GM12878 (cell line): ENCODE measurements around the gene UBAC2. TPM values are rescaled to one million over a fixed set of nuclear protein-coding genes. Genes with fewer than 3 reads are reported as not detected.

ENCODE experiments used
- ATAC-seq: fragments of 200-7000 bp; cut with Tn5 transposase; 3 replicates; pipeline ENCODE4 v1.9.1; 2020; ENCODE audit warnings: mild to moderate bottlenecking, moderate library complexity
- BruUV-seq: library from RNA; stranded (reverse); fragments of 400-500 nt; replicated peaks from 2 replicates; lab custom pipeline; 2021; lab: Mats Ljungman, UMichigan
- CTCF ChIA-PET: fragments of 300-600 bp; sonication (Branson Sonifier 250); formaldehyde crosslinking; extraction: SDS; loops from one replicate; lab custom pipeline; 2021; ENCODE audit warnings: inconsistent platforms; lab: Yijun Ruan, JAX
- POLR2A ChIA-PET: fragments of 350-600 bp; formaldehyde crosslinking; extraction: SDS; loops from one replicate; lab custom pipeline; 2021; ENCODE audit warnings: inconsistent platforms; lab: Charles Lee
- RAD21 ChIA-PET: fragments of 300-600 bp; sonication (Branson Sonifier 250); formaldehyde crosslinking; loops from one replicate; lab custom pipeline; 2023; ENCODE audit warnings: antibody characterized with exemption; ENCODE audit not compliant: unreplicated experiment; lab: Charles Lee
- SMC1A ChIA-PET: fragments of 300-600 bp; sonication (Branson Sonifier 250); formaldehyde crosslinking; loops from one replicate; lab custom pipeline; 2023; ENCODE audit not compliant: unreplicated experiment, uncharacterized antibody; lab: Charles Lee
- DNase-seq: peaks from one replicate; pipeline ENCODE4 v3.0.0-alpha.2; 2011; ENCODE audit warnings: low read depth, low spot score
- FAIRE-seq: peaks from 3 replicates; lab custom pipeline; 2011; peaks lifted over from hg19 to GRCh38; lab: Jason Lieb, UNC
- H2AFZ ChIP-seq: 2 replicates; pipeline ENCODE4 v1.6.0; 2011; ENCODE audit warnings: low read depth, low read length, control low read depth; ENCODE audit not compliant: control insufficient read depth
- H3K27ac ChIP-seq: 2 replicates; pipeline ENCODE4 v1.5.1; 2011; ENCODE audit warnings: control low read depth; ENCODE audit not compliant: control insufficient read depth, insufficient read depth
- H3K27me3 ChIP-seq, 2 experiments: replicated peaks in 1 of 2; 2 replicates each; pipeline versions ENCODE4 v1.6.0 to v1.6.1; 2011; ENCODE audit warnings: low read length in 1 of 2; ENCODE audit not compliant: control insufficient read depth in 2 of 2, insufficient read depth in 2 of 2
- H3K36me3 ChIP-seq, 2 experiments: 2 replicates each; pipeline ENCODE4 v1.5.1; 2011; ENCODE audit warnings: low read length in 1 of 2; ENCODE audit not compliant: control insufficient read depth in 2 of 2, insufficient read depth in 2 of 2
- H3K4me1 ChIP-seq: 2 replicates; pipeline ENCODE4 v1.6.1; 2011; ENCODE audit warnings: mild to moderate bottlenecking, low read length, moderate library complexity, mixed read lengths; ENCODE audit not compliant: control insufficient read depth, insufficient read depth
- H3K4me2 ChIP-seq: 2 replicates; pipeline ENCODE4 v1.6.0; 2011; ENCODE audit warnings: control low read depth; ENCODE audit not compliant: control insufficient read depth, insufficient read depth
- H3K4me3 ChIP-seq: fragments of 200-600 bp; sonication (generic); 2 replicates; pipeline ENCODE4 v1.5.1; 2016
- H3K79me2 ChIP-seq: 2 replicates; pipeline ENCODE4 v1.6.0; 2011; ENCODE audit warnings: low read length; ENCODE audit not compliant: control insufficient read depth, insufficient read depth
- H3K9ac ChIP-seq: 2 replicates; pipeline ENCODE4 v1.8.0; 2011; ENCODE audit warnings: low read length, control low read depth, mixed read lengths; ENCODE audit not compliant: control insufficient read depth, insufficient read depth
- H3K9me3 ChIP-seq: replicated peaks from 3 replicates; pipeline ENCODE4 v1.5.1; 2011; ENCODE audit warnings: mild to moderate bottlenecking, low read length; ENCODE audit not compliant: control insufficient read depth, insufficient read depth
- H4K20me1 ChIP-seq: 2 replicates; pipeline ENCODE4 v1.6.0; 2011; ENCODE audit not compliant: control insufficient read depth, insufficient read depth
- CREB1 ChIP-seq: IDR thresholded peaks from 2 replicates; pipeline ENCODE4 v1.6.1; 2012; ENCODE audit warnings: low read depth, mild to moderate bottlenecking, inconsistent platforms
- EED ChIP-seq: sonication (generic); IDR thresholded peaks from 2 replicates; pipeline ENCODE4 v1.6.1; 2016; ENCODE audit warnings: antibody characterized with exemption, low read depth
- EGR1 ChIP-seq, 2 experiments: IDR thresholded peaks; 1 replicate in 1 of 2; 2 replicates in 1 of 2; pipeline ENCODE4 v1.6.1; 2011 to 2012; ENCODE audit warnings: low read depth in 2 of 2, low read length in 2 of 2, borderline replicate concordance in 1 of 2, mild to moderate bottlenecking in 1 of 2, moderate library complexity in 1 of 2
- FOXK2 ChIP-seq: fragments of 450-650 bp; IDR thresholded peaks from 2 replicates; pipeline ENCODE4 v1.6.1; 2017; ENCODE audit warnings: mild to moderate bottlenecking, moderate library complexity
- HDAC2 ChIP-seq: fragments of 200-600 bp; sonication (generic); IDR thresholded peaks from 2 replicates; pipeline ENCODE4 v1.6.1; 2017
- HDGF ChIP-seq: fragments of 450-650 bp; IDR thresholded peaks from 2 replicates; pipeline ENCODE4 v1.6.1; 2016; ENCODE audit warnings: antibody characterized with exemption
- JUNB ChIP-seq: IDR thresholded peaks from 2 replicates; pipeline ENCODE4 v1.6.1; 2016; ENCODE audit warnings: antibody characterized with exemption, mild to moderate bottlenecking
- MXI1 ChIP-seq: fragments of 150-350 bp; IDR thresholded peaks from 2 replicates; pipeline ENCODE4 v1.6.1; 2011; ENCODE audit warnings: low read depth, mild to moderate bottlenecking, inconsistent platforms, low read length, improper control_type of control experiment
- SMAD1 ChIP-seq: fragments of 450-650 bp; IDR thresholded peaks from 2 replicates; pipeline ENCODE4 v1.6.1; 2018; ENCODE audit warnings: mild to moderate bottlenecking, low read depth; ENCODE audit not compliant: partially characterized antibody
- SMC3 ChIP-seq: IDR thresholded peaks from 2 replicates; pipeline ENCODE4 v1.6.1; 2011; ENCODE audit warnings: low read length, improper control_type of control experiment, borderline replicate concordance
- ZNF384 ChIP-seq: IDR thresholded peaks from 2 replicates; pipeline ENCODE4 v1.6.1; 2012; ENCODE audit warnings: low read depth, mild to moderate bottlenecking, low read length, improper control_type of control experiment, borderline replicate concordance
- ZZZ3 ChIP-seq: IDR thresholded peaks from 2 replicates; pipeline ENCODE4 v1.6.1; 2011; ENCODE audit warnings: low read depth; ENCODE audit not compliant: control insufficient read depth, insufficient read length
- WGBS: methylation state at CpG from one replicate; pipeline ENCODE4 v1.1.6; 2016; ENCODE audit warnings: low lambda C conversion rate; ENCODE audit not compliant: insufficient replicate concordance, insufficient coverage; ENCODE audit errors: missing lambda C conversion rate; 5-methylcytosine and 5-hydroxymethylcytosine counted together
- in situ Hi-C: fragments of 300-500 bp; cut with MboI; formaldehyde crosslinking; loops from 9 replicates; pipeline ENCODE4 v1.14.3; 2018; ENCODE audit warnings: mixed read lengths
- intact Hi-C: fragments of 100-400 bp; cut with micrococcal nuclease; formaldehyde crosslinking; loops from one replicate; pipeline ENCODE4 v1.14.2; 2022; ENCODE audit not compliant: unreplicated experiment
- polyA plus RNA-seq, 11 experiments: library from polyadenylated mRNA; depleted of rRNA in 4 of 11; unstranded in 6 of 11; stranded (reverse) in 5 of 11; fragments of >200 nt; fragmentation: Nextera tagmentation in 4 of 11; fragmentation: Illumina TruSeq in 1 of 11; extraction: Ambion mirVana in 4 of 11; extraction: Trizol in 1 of 11; gene quantifications; 1 replicate in 1 of 11; 2 replicates in 10 of 11; pipeline versions ENCODE4 v1.2.1 to v1.2.3, GENCODE V29; 2011 to 2016; ENCODE audit warnings: inconsistent platforms in 2 of 11, missing spikeins in 2 of 11, low read depth in 1 of 11
- total RNA-seq, 4 experiments: library from RNA; depleted of rRNA in 3 of 4; stranded (reverse); fragments of >200 nt in 3 of 4; fragmentation: Illumina TruSeq in 1 of 4; extraction: Trizol in 1 of 4; gene quantifications; 2 replicates each; pipeline versions ENCODE4 v1.2.1 to v1.2.3, GENCODE V29; 2013 to 2021
- TF ChIP-seq, protein P1 (sequence below): IDR thresholded peaks from 2 replicates; pipeline ENCODE4 v1.6.1; 2011; ENCODE audit warnings: low read depth, mild to moderate bottlenecking, low read length, moderate library complexity, borderline replicate concordance; ENCODE audit errors: extremely low read depth
- TF ChIP-seq, protein P2 (sequence below): IDR thresholded peaks from 2 replicates; pipeline ENCODE4 v1.6.1; 2012; ENCODE audit warnings: low read depth, low read length, improper control_type of control experiment
- TF ChIP-seq, protein P3 (sequence below): IDR thresholded peaks from 2 replicates; pipeline ENCODE4 v1.6.1; 2011; ENCODE audit warnings: borderline replicate concordance, low read depth, mild to moderate bottlenecking, moderate library complexity, low read length; ENCODE audit not compliant: insufficient read depth, poor library complexity, severe bottlenecking

UBAC2 gene
- total and polyA plus RNA-seq, 10 of the 15 experiments (the other 5 are each of a cell fraction or from before 2014, with no cell fraction given): 3.0 to 54.6 (median 17.4) TPM

DNA sequence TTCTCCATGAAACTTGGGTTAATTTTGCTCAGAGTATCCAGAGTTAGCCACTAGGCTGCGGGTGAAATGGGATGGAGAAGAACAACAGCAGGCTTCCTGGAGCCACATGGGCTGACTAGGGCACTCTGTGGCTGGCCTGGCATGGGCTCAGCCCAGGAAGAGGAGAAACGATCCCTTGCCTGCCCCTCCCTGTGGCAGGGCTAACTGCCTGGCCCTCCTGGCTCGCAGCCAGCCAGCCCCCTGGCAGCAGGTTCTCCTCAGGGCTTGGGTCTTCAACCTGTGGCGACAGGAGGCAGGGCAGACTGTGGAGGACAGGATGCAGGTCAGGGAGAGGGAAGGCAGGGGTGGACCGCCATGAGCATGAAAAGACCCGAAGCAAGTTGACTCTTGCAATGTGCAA, 185.3 kb downstream of the UBAC2 start:
- no peak overlapping the region for H3K4me2 ChIP-seq
- H4K20me1 ChIP-seq: no peaks in the 10 kb centered on the region
- SMC1A ChIA-PET: interaction anchor here (1.0 to 13.7 kb wide), 9 partner anchors 9 to 117 kb away, joined by 3 to 306 read pairs (median 39); no protein-coding TSS in a partner anchor
- 0 out of 4 replicates have a peak, but pooled peaks cover 0 to 3% of the 10 kb centered on the region in 2 experiments for H3K36me3 ChIP-seq
- RAD21 ChIA-PET: interaction anchor here (1.1 to 11.9 kb wide), 9 partner anchors 34 to 121 kb away, joined by 4 to 182 read pairs (median 22); no protein-coding TSS in a partner anchor
- H3K9ac ChIP-seq: no peak overlapping the region
- TF ChIP-seq FOXK2: no peak
- no peak for TF ChIP-seq SMC3
- TF ChIP-seq SMAD1: no peak
- TF ChIP-seq, protein P1, sequence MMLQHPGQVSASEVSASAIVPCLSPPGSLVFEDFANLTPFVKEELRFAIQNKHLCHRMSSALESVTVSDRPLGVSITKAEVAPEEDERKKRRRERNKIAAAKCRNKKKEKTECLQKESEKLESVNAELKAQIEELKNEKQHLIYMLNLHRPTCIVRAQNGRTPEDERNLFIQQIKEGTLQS: no peak
- TF ChIP-seq, all 136 proteins: peak for 0
- no peak for DNase-seq
- Histone ChIP-seq H3K79me2 (no peaks in the 10 kb centered on the region; the same call in 1 of the 2 replicates), H3K4me1 (peaks cover 37% of the 10 kb centered on the region), H3K27me3 (no peaks in the 10 kb centered on the region), H3K27ac (no peak overlapping the region), H2AFZ (no peak overlapping the region), H3K9me3 (no peaks in the 10 kb centered on the region), H3K4me3 (no peak overlapping the region)
- no peak for FAIRE-seq
- in situ Hi-C loops (loop anchor here (5.0 kb wide), 1 partner anchor 51 kb away; no protein-coding TSS in a partner anchor), intact Hi-C loops (loop anchor here (2.0 kb wide), 1 partner anchor 209 kb away; no protein-coding TSS in a partner anchor)
- CTCF ChIA-PET: interaction anchor here (1.4 to 22.3 kb wide), 5 partner anchors 20 to 212 kb away, joined by 3 to 577 read pairs (median 40); no protein-coding TSS in a partner anchor
- no peak for ATAC-seq
- WGBS: 95% methylated on average over 6 of the region's 6 CpGs
- POLR2A ChIA-PET: interaction anchor here (0.7 to 3.8 kb wide), 2 partner anchors 49 to 88 kb away, joined by 3 to 26 read pairs; no protein-coding TSS in a partner anchor
- no TSS peak for BruUV-seq

DNA sequence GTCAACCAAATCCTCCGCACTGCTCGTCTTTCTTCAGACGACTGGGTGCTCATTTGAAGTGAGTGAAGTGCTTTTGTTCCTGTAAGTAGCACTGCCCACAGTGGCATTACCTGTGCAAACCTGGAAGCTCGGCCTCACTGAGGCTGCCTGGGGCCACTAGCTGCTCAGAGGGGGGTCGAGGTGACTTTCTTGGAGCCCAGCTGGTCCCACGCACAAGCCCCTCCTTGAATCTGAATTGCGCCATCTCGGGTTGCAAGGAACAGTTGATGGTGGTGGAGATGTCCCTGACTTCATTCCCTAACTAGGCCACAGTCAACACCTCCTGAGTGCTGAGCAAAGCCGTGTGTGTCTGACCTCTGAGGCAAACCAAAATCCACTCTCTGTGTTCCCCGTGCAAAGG, 185.8 kb downstream of the UBAC2 start:
- FAIRE-seq (no peak), DNase-seq (no peak), ATAC-seq (no peak; the same call in 2 of the 3 replicates)
- Histone ChIP-seq H4K20me1 (no peaks in the 10 kb centered on the region), H3K27ac (no peak overlapping the region), H2AFZ (no peak overlapping the region), H3K9me3 (no peaks in the 10 kb centered on the region), H3K27me3 (no peaks in the 10 kb centered on the region), H3K4me3 (no peak overlapping the region), H3K4me1 (peaks cover 32% of the 10 kb centered on the region), H3K36me3 (0 out of 4 replicates have a peak, but pooled peaks cover 0 to 3% of the 10 kb centered on the region in 2 experiments), H3K79me2 (no peaks in the 10 kb centered on the region; the same call in 1 of the 2 replicates), H3K9ac (no peak overlapping the region), H3K4me2 (no peak overlapping the region)
- intact Hi-C loops: loop anchor here (2.0 kb wide), 1 partner anchor 210 kb away; no protein-coding TSS in a partner anchor
- ChIA-PET POLR2A (interaction anchor here (0.7 to 3.8 kb wide), 4 partner anchors 20 to 117 kb away, joined by 3 to 26 read pairs (median 6); no protein-coding TSS in a partner anchor), SMC1A (interaction anchor here (0.5 to 13.7 kb wide), 23 partner anchors 10 to 182 kb away, joined by 3 to 306 read pairs (median 9); partner anchors contain the start of gene GPR18), RAD21 (interaction anchor here (0.8 to 8.0 kb wide), 19 partner anchors 11 to 121 kb away, joined by 3 to 168 read pairs (median 12); no protein-coding TSS in a partner anchor), CTCF (interaction anchor here (0.5 to 22.3 kb wide), 24 partner anchors 10 to 212 kb away, joined by 3 to 577 read pairs (median 7); no protein-coding TSS in a partner anchor)
- in situ Hi-C loops: loop anchor here (5.0 kb wide), 1 partner anchor 51 kb away; no protein-coding TSS in a partner anchor
- BruUV-seq: no TSS peak
- WGBS: 82% methylated on average over 10 of the region's 10 CpGs
- no peak for TF ChIP-seq CREB1
- TF ChIP-seq, protein P2, sequence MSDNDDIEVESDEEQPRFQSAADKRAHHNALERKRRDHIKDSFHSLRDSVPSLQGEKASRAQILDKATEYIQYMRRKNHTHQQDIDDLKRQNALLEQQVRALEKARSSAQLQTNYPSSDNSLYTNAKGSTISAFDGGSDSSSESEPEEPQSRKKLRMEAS: no peak
- TF ChIP-seq ZNF384: no peak
- TF ChIP-seq EGR1 (IDR thresholded peaks at IDR 0.05; ENCODE audit: borderline replicate concordance in 1 of 2, low read depth in 2 of 2, low read length in 2 of 2): no peak
- TF ChIP-seq EED: no peak
- TF ChIP-seq HDGF: no peak
- no peak for TF ChIP-seq MXI1
- no peak for TF ChIP-seq HDAC2
- no peak for TF ChIP-seq ZZZ3
- TF ChIP-seq, protein P3, sequence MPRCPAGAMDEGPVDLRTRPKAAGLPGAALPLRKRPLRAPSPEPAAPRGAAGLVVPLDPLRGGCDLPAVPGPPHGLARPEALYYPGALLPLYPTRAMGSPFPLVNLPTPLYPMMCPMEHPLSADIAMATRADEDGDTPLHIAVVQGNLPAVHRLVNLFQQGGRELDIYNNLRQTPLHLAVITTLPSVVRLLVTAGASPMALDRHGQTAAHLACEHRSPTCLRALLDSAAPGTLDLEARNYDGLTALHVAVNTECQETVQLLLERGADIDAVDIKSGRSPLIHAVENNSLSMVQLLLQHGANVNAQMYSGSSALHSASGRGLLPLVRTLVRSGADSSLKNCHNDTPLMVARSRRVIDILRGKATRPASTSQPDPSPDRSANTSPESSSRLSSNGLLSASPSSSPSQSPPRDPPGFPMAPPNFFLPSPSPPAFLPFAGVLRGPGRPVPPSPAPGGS: no peak
- TF ChIP-seq JUNB: no peak
